Measurements from ENCODE around the gene LAPTM4A.

DNA sequence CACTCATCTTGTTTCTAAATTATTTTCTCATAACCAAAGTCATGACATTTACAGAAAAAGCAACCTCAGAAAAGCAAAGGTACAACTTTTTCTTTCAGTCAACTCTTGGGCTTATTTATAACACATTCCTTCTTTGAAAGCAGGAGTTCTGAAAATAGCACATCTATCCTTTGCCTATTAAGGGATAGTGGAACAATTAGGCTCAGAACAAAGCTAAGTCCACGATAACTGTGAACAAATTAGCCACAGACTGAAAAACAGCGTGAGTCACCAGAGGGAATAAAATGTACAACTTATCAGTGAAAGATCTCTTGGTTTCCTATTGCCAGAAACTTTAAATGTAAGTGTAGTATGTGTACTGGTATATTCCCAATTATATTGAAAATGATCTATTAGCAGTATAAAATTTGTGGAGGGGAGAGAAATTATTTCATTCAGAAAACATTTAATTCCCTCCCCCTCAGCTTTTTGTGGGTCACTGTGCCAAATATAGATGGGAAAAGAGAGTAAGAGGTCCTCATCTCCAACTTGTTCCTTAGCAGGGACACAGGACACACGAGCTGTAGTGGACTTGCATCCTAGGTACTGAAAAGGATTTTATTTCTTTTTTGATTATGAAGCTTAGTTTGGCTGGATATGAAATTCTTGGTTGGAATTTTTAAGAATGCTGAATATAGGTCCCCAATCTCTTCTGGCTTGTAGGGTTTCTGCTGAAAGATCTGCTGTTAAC, 23.6 kb downstream of the LAPTM4A start:
- TF ChIP-seq, protein P1, sequence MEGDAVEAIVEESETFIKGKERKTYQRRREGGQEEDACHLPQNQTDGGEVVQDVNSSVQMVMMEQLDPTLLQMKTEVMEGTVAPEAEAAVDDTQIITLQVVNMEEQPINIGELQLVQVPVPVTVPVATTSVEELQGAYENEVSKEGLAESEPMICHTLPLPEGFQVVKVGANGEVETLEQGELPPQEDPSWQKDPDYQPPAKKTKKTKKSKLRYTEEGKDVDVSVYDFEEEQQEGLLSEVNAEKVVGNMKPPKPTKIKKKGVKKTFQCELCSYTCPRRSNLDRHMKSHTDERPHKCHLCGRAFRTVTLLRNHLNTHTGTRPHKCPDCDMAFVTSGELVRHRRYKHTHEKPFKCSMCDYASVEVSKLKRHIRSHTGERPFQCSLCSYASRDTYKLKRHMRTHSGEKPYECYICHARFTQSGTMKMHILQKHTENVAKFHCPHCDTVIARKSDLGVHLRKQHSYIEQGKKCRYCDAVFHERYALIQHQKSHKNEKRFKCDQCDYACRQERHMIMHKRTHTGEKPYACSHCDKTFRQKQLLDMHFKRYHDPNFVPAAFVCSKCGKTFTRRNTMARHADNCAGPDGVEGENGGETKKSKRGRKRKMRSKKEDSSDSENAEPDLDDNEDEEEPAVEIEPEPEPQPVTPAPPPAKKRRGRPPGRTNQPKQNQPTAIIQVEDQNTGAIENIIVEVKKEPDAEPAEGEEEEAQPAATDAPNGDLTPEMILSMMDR (IDR thresholded peaks at IDR 0.05), result no peak
- TF ChIP-seq POLR2A (IDR thresholded peaks at IDR 0.05), result no peak

Measured in Peyer's patch (tissue), 4 donors.